A549 (cell line): ENCODE data around the gene LCN1. TPM values are rescaled to one million over a fixed set of nuclear protein-coding genes. Genes with fewer than 3 reads are reported as not detected.

ENCODE experiments used
- polyA plus RNA-seq, 4 experiments: library from polyadenylated mRNA; depleted of rRNA in 3 of 4; stranded (reverse); fragments of >200 nt; fragmentation: RNase III in 1 of 4; extraction: RNeasy Plus Mini Kit Qiagen cat#74134 plus additional on column Dnase treatment in 1 of 4; gene quantifications; 2 replicates in 3 of 4; 3 replicates in 1 of 4; pipeline ENCODE4 v1.2.3, GENCODE V29; 2011 to 2017

Gene LCN1
- polyA plus RNA-seq, 2 of the 4 experiments (the other 2 are of a cell fraction) = not detected

Other genes starting within 250 kb of the LCN1 start
- gene PPP1R26, start 41.7 kb upstream of the LCN1 start, polyA plus RNA-seq (2011; rRNA removed) = 7.4 and 8.5 TPM in 2 replicates
- 10.9 to 12.7 TPM (median 11.4 TPM) in 3 replicates for gene PPP1R26, start 41.7 kb upstream of the LCN1 start, polyA plus RNA-seq (2017; fragmentation: RNase III; extraction: RNeasy Plus Mini Kit Qiagen cat#74134 plus additional on column Dnase treatment)
- gene MRPS2, start 20.8 kb upstream of the LCN1 start, polyA plus RNA-seq (2011; rRNA removed) = 66.9 and 75.5 TPM in 2 replicates
- gene MRPS2, start 20.8 kb upstream of the LCN1 start, polyA plus RNA-seq (2017; fragmentation: RNase III; extraction: RNeasy Plus Mini Kit Qiagen cat#74134 plus additional on column Dnase treatment) = 85.3 to 93.2 TPM (median 90.1 TPM) in 3 replicates
- gene OBP2A, start 24.7 kb downstream of the LCN1 start, polyA plus RNA-seq (2011; rRNA removed) = not detected in 2 replicates
- not detected in 3 replicates for gene OBP2A, start 24.7 kb downstream of the LCN1 start, polyA plus RNA-seq (2017; fragmentation: RNase III; extraction: RNeasy Plus Mini Kit Qiagen cat#74134 plus additional on column Dnase treatment)
- gene PAEP, start 40.3 kb downstream of the LCN1 start, polyA plus RNA-seq (2011; rRNA removed) = 0.15 TPM in 1 of 2 replicates, not detected in the other
- not detected in 3 replicates for gene PAEP, start 40.3 kb downstream of the LCN1 start, polyA plus RNA-seq (2017; fragmentation: RNase III; extraction: RNeasy Plus Mini Kit Qiagen cat#74134 plus additional on column Dnase treatment)
- gene GLT6D1, start 118.1 kb downstream of the LCN1 start, polyA plus RNA-seq (2011; rRNA removed) = not detected in 2 replicates
- not detected in 3 replicates for gene GLT6D1, start 118.1 kb downstream of the LCN1 start, polyA plus RNA-seq (2017; fragmentation: RNase III; extraction: RNeasy Plus Mini Kit Qiagen cat#74134 plus additional on column Dnase treatment)
- gene LCN9, start 141.9 kb downstream of the LCN1 start, polyA plus RNA-seq (2011; rRNA removed) = not detected in 2 replicates
- gene LCN9, start 141.9 kb downstream of the LCN1 start, polyA plus RNA-seq (2017; fragmentation: RNase III; extraction: RNeasy Plus Mini Kit Qiagen cat#74134 plus additional on column Dnase treatment) = not detected in 3 replicates
- gene SOHLH1, start 178.0 kb downstream of the LCN1 start, polyA plus RNA-seq (2011; rRNA removed) = not detected in 2 replicates
- not detected in 3 replicates for gene SOHLH1, start 178.0 kb downstream of the LCN1 start, polyA plus RNA-seq (2017; fragmentation: RNase III; extraction: RNeasy Plus Mini Kit Qiagen cat#74134 plus additional on column Dnase treatment)
- not detected in 2 replicates for gene KCNT1, start 180.7 kb downstream of the LCN1 start, polyA plus RNA-seq (2011; rRNA removed)
- gene KCNT1, start 180.7 kb downstream of the LCN1 start, polyA plus RNA-seq (2017; fragmentation: RNase III; extraction: RNeasy Plus Mini Kit Qiagen cat#74134 plus additional on column Dnase treatment) = not detected in 3 replicates